ENCODE measurements around the gene CACNA2D2.

DNA sequence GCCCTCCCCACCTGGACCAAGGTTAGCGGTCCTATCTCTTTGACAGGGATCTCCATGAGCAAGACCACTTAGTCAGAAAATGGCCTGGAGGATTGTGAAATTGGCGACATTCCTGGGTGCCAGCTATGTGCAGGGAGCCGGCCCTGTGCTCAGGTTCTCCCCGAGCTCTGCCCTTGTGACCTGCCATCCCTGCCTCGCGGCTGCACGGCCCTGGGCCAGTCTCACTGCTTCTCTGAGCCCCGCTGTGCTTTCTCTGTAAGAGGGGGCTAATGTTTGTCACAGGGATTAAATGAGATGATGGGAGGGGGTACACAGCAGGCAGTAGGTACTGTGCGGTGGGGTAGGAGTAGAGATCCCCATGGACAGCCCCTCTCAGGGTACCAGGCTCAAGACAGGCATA, 49.2 kb upstream of the CACNA2D2 start:
- TF ChIP-seq, protein P1, sequence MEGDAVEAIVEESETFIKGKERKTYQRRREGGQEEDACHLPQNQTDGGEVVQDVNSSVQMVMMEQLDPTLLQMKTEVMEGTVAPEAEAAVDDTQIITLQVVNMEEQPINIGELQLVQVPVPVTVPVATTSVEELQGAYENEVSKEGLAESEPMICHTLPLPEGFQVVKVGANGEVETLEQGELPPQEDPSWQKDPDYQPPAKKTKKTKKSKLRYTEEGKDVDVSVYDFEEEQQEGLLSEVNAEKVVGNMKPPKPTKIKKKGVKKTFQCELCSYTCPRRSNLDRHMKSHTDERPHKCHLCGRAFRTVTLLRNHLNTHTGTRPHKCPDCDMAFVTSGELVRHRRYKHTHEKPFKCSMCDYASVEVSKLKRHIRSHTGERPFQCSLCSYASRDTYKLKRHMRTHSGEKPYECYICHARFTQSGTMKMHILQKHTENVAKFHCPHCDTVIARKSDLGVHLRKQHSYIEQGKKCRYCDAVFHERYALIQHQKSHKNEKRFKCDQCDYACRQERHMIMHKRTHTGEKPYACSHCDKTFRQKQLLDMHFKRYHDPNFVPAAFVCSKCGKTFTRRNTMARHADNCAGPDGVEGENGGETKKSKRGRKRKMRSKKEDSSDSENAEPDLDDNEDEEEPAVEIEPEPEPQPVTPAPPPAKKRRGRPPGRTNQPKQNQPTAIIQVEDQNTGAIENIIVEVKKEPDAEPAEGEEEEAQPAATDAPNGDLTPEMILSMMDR (conservative IDR thresholded peaks at IDR 0.05), result no peak
- no peak for TF ChIP-seq EZH2 (IDR thresholded peaks at IDR 0.05; ENCODE audit: low read depth)

Data from PC-9 (cell line).